Renal pelvis (tissue), 12 donors: ENCODE data around the gene CCR6. TPM values are rescaled to one million over a fixed set of nuclear protein-coding genes. Genes with fewer than 3 reads are reported as not detected.
"Not testable (repeated sequence)": the region's sequence is repeated elsewhere in the genome, so short reads cannot be mapped to it uniquely, and the experiment has no call there.

Experiments
- DNase-seq: peaks from one replicate; pipeline ENCODE4 v3.0.0-alpha.2; 2013
- long read RNA-seq, 16 experiments: transcript quantifications; one replicate each; lab custom pipeline, GENCODE V29; 2026
- polyA plus RNA-seq, 3 donors: library from polyadenylated mRNA; unstranded; fragments of 120-200 nt; gene quantifications; one replicate each; pipeline ENCODE4 v1.2.1, GENCODE V29; 2013; ENCODE audit not compliant: insufficient read length in 3 of 3

Gene CCR6
- not detected for polyA plus RNA-seq
- long read RNA-seq, donor 1 = 0 reads
- long read RNA-seq, donor 2 = 0 reads
- long read RNA-seq, donor 3 = 0 reads
- long read RNA-seq, donor 4 = 0 reads
- long read RNA-seq, donor 5 = 0 reads
- long read RNA-seq, donor 6 = 0 reads
- long read RNA-seq, donor 7 = 0 reads
- long read RNA-seq, donor 8 = 0 reads
- long read RNA-seq, donor 9 = 0 reads
- long read RNA-seq, donor 10 = 0 reads
- long read RNA-seq, donor 11 = 0 reads
- long read RNA-seq, donor 12 = 0 reads
- long read RNA-seq, donor 13 = 0 reads
- long read RNA-seq, donor 14 = 0 reads
- long read RNA-seq, donor 15 = 0 reads
- long read RNA-seq, donor 16 = 0 reads

DNA sequence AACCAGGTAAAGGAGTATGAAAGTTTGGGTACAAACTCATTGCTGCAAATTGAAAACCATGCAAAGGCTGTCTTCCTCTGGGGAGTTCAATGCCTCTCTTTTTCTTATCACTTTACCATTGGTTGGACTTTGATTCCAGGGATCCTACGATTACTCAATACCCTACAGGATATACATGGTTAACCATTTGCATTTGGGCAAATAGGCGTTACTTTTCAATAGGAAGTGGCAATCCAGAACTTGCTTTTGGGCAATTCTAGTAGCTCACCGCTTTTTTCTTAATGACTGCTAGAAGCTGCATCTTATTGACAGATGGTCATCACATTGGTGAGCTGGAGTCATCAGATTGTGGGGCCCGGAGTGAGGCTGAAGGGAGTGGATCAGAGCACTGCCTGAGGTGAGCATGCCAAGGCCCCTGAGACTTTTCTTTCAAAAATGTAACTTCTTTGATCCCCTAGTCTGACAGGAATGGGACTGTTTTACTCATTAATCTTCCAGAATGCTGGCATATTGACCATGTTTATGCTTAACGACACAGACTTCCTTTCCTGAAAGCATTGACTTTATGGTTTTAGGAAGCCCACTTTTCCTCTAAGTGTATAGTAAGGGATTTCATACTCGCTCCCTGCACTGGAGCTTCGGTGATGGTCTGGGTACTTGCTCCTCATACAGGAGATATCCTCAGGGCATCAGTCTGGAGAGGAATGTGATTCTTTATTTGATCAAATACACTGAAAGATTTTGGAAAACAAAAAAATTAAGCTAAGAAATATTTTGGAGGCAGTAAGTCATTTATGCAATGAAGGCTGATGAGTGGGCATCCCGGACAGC is at the start of gene CCR6:
Gene CCR6, plus strand, starts transcription at position 270 of the 831 bp plus-strand sequence. CDS start 13,039 bp downstream, outside the sequence.
- no peak for DNase-seq

- no peak for DNase-seq
Observed at GRCh38 chr6:167073679-167074274, 49.1 kb upstream of the CCR6 start.

DNA sequence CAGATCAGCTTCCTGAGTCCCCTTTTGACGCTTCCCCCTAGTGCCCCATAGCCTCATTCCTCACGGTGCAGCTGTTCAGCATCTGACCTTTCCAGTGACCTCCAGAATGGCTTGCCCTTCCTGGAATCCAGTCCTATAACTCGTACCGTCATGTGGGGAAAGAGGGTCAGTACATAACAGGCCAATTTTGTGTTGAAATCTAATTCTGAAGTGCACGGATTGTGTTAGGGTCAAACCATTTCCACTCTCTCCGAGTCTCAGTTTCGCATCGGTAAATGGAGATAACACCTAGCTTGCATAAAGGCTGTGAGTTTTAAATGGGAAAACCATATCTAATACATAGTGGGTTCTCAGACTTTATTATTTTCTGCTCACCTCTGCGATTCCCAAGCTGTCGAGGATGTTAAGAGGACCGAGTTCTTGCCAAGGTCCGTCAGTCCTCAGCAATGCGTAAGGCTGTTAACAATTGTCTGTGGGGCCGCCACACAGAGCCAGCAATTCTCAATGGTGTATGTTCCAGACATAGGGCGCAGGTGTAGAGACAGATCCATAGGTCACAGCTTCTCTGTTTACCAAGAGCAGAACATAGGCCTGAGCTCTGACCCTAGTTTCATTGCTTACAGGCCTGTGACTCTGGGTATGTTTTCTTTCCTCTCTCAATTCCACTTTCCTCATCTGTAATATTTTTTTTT is 45.5 kb upstream of the CCR6 start:
- no peak for DNase-seq

DNA sequence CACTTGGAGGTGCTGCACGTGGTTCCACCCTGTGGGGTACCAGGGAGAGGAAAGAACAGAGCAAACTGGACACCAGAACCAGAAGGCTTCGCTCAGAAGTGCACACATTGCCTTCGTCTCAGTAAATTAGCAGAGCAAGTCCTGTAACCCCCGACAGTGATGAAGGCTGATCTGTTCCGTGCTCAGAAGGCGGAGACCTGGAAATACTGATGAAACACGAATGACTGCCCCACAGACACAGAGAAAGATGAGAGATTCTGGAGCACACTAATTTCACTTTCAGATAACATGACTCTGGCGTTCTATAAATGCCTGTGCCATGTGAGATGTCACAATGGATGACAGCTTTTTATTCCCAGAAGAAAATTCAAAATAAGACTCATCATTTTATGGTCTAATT is 44.2 kb upstream of the CCR6 start:
- no peak for DNase-seq

- no peak for DNase-seq
Observed at GRCh38 chr6:167079853-167080297, 43.0 kb upstream of the CCR6 start.

- no peak for DNase-seq
Observed at GRCh38 chr6:167087857-167088354, 35.0 kb upstream of the CCR6 start.

DNA sequence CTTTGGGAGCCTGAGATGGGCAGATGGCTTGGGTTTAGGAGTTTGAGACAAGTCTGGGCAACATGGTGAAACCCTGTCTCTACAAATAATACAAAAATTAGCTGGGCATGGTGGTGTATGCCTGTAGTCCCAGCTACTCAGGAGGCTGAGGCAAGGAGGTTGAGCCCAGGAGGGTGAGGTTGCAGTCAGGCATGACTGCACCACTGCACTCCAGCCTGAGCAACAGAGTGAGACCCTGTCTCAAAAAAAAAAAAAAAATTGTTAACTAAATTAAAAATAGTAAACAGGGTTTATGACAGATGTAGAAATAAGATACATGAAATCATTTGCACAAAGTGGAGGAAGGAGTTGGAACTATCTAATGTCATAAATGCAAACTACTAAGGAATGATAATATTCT is 34.2 kb upstream of the CCR6 start:
- DNase-seq = not testable (repeated sequence)

- no peak for DNase-seq
Observed at GRCh38 chr6:167089243-167090142, 33.4 kb upstream of the CCR6 start.

GRCh38 chr6:167090171-167090570 is 32.7 kb upstream of the CCR6 start:
- DNase-seq = no peak

DNA sequence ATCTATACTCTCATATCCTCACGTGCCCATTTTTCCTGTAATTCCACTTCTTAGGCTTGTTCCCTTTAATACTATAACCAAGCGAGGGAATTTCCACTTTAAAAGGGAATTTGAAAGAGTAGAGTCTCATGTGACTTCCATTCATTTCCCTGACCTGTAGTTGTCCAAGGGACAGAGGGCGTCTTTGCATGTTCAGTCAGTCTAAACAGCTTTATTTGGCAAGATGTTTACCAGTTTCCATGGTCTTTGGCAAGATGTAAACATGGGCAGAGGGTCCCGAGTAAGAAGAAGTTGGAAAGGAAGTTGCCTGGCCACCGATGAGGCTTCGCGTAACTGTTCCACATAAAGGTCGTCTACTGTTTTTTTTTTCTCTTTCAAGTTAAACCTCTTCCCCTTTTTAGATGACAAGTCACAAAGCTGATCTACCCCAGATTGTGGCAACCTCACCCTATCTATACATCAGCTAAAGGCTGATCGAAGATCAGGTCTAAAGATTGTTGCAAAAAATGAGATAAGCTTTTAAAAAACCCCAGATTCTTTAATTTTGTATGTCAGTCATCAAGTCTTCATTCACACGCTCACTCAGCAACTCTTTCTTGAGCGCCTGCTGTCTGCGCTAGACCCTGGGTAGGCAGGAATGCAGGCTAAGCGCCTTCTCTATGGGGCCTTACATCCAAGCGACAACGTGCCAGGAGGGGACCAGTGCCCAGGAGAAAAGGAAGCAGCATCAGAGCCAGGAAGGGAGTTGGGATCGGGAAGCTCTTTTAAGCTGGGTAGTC is 31.7 kb upstream of the CCR6 start:
- no peak for DNase-seq

DNA sequence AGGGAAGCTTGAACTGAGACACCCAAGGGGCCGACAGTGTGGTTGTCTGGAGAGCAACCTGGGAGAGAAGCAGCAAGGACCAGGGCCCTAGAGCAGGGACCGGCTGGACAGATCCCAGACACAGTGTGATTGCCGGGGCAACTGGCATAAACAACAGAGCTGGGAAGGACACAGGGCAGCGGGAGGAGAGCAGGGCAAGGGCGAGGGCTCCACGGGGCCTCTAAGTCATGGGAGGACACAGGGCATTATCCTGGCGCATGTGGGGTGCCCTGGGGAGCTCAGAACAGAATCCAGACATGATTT is 31.1 kb upstream of the CCR6 start:
- DNase-seq = no peak

DNA sequence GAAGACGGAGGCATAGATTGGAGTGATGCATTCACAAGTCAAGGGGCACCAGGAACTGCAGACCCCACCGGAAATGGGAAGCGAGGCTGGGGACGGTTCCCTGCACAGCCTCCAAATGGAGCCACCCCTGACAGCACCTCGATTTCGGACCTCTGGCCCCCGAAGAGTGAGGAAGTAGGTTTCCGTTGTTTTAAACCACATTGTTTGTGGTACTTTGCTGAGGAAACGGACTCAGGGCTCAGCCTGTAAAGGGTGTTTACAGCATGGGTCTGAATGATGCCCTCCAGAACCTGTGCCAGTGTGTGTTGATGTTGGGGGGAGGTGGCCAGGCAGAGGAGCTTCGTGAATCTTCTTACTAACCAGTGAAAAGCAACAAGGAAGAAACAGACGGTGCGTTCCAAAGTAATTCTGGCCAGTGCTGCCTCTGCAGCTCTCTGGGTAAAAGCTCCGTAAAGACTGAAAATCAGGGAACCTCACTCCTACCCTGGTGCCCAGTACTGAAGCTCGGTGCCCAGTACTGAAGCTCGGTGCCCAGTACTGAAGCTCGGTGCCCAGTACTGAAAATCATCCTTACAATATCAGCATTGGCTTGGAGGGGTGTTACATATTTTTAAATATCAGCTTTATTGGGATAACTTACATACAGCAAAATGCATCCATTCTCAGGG is 30.1 kb upstream of the CCR6 start:
- no peak for DNase-seq

GRCh38 chr6:167093406-167093921 is 29.4 kb upstream of the CCR6 start:
- no peak for DNase-seq

GRCh38 chr6:167093922-167094432 is 28.9 kb upstream of the CCR6 start:
- no peak for DNase-seq

GRCh38 chr6:167094436-167094819 is 28.5 kb upstream of the CCR6 start:
- DNase-seq = no peak

DNA sequence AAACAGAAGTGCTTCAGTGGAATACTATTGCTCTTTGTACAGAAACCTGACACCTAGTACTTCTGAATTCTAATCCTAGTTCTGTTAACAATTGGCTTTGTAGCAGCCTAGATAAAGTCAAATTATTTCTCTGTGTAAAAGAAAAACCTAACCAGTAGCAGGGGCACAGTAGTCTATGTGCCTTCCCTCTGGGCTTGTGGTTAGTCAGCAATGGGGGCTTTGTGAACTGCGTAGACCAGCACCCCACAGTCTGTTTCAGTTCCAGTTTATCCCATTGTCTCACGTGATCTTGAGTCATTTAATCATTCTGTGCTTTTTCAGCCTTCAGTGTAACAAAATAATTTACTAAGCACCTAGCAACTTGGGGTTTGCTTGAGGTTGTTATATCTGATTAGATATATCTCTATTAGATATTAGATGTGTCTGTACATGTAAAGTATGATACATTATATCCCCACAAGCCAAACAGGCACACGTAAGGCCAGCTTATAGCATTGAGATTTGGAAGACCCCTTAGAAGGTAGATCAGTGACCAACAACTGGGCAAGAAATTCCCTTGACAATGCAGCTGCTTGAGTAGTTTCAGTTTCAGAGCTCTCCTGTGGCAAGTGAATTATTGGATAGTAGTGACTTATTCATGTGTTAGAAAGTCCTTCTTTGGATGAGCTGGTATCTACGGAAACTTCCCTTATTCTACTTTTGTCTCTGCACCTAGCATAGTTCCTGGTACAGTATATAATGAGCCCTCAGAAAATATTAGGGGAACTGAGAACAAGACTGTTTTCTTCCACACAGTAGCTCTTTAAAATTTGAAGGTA is 27.9 kb upstream of the CCR6 start:
- no peak for DNase-seq

DNA sequence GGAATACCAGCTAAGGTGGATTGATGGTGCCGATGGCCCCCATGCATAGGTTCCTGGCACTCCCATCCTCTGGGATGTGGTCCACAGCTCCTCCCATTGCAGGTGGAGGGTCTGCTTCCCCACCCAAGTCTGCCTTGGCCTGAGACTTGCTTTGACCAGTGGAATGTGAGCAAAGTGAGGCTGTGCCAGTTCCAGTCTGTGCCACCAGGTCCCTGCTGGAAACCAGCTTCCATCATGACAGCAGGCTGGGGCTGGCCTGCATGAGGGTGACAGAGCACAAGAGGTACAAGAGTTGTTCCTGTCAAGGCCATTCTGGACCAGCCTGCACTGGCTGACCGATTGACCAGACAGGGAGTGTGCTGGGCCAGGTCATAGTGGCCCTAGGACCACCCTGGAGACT is 27.0 kb upstream of the CCR6 start:
- DNase-seq = no peak

DNA sequence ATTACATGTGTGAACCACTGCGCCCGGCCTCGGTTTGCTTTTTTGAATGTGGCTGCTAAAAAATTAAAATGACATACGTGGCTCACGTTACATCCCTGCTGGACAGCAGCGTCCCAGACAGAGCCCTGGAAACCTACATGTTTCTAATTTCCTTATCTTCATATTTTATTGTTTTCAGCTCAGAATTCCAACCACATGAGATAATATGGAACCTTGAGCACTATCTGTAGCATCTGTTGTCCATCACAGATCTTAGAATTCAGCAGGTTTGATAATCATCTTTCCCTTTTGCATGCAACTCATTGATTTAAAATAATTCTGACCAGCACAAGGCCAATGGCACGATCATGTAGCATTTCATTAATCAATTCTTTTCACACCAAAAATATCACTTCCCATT is 25.9 kb upstream of the CCR6 start:
- DNase-seq = no peak
